ENCODE results near the gene SYNJ1.
"Not testable (repeated sequence)": the region's sequence is repeated elsewhere in the genome, so short reads cannot be mapped to it uniquely, and the experiment has no call there.

The SYNJ1 gene

GRCh38 chr21:32641710-32642698, 85.8 kb downstream of the SYNJ1 start:
- H3K9me3 ChIP-seq (ENCODE audit: control insufficient read depth, low read length), result no peaks in the 10 kb centered on the region
- no peak for DNase-seq
- H3K27ac ChIP-seq (ENCODE audit: insufficient read depth, low read length, poor library complexity, severe bottlenecking), result no peak overlapping the region
- no peaks in the 10 kb centered on the region for H3K4me1 ChIP-seq (ENCODE audit: control insufficient read depth, insufficient read depth, low read length, poor library complexity, severe bottlenecking)
- H3K27me3 ChIP-seq (replicated peaks; ENCODE audit: control insufficient read depth, insufficient read depth, low read length, poor library complexity, severe bottlenecking), result no peaks in the 10 kb centered on the region
- peaks cover 65% of the 10 kb centered on the region for H3K36me3 ChIP-seq (ENCODE audit: control insufficient read depth, insufficient read depth, low read length)
- H3K4me3 ChIP-seq (ENCODE audit: insufficient read depth, low read depth, low read length, poor library complexity, severe bottlenecking), result no peak overlapping the region

- peaks cover 4% of the 10 kb centered on the region for H3K4me1 ChIP-seq (ENCODE audit: control insufficient read depth, insufficient read depth, low read length, poor library complexity, severe bottlenecking)
- no peak for DNase-seq
- H3K9me3 ChIP-seq (ENCODE audit: control insufficient read depth, low read length), result no peaks in the 10 kb centered on the region
- no peaks in the 10 kb centered on the region for H3K27me3 ChIP-seq (replicated peaks; ENCODE audit: control insufficient read depth, insufficient read depth, low read length, poor library complexity, severe bottlenecking)
- H3K36me3 ChIP-seq (ENCODE audit: control insufficient read depth, insufficient read depth, low read length), result peaks cover 14% of the 10 kb centered on the region
- no peak overlapping the region for H3K4me3 ChIP-seq (ENCODE audit: insufficient read depth, low read depth, low read length, poor library complexity, severe bottlenecking)
- no peak overlapping the region for H3K27ac ChIP-seq (ENCODE audit: insufficient read depth, low read length, poor library complexity, severe bottlenecking)
Measured at GRCh38 chr21:32626621-32627196, 101.1 kb downstream of the SYNJ1 start.

- not testable (repeated sequence) for H3K9me3 ChIP-seq (ENCODE audit: control insufficient read depth, low read length); H3K4me1 ChIP-seq (ENCODE audit: control insufficient read depth, insufficient read depth, low read length, poor library complexity, severe bottlenecking); DNase-seq; H3K27me3 ChIP-seq (replicated peaks; ENCODE audit: control insufficient read depth, insufficient read depth, low read length, poor library complexity, severe bottlenecking); H3K36me3 ChIP-seq (ENCODE audit: control insufficient read depth, insufficient read depth, low read length); H3K27ac ChIP-seq (ENCODE audit: insufficient read depth, low read length, poor library complexity, severe bottlenecking); H3K4me3 ChIP-seq (ENCODE audit: insufficient read depth, low read depth, low read length, poor library complexity, severe bottlenecking)
Measured at GRCh38 chr21:32618218-32618617, 109.6 kb downstream of the SYNJ1 start.

GRCh38 chr21:32613436-32614043, 114.3 kb downstream of the SYNJ1 start:
- H3K4me3 ChIP-seq (ENCODE audit: insufficient read depth, low read depth, low read length, poor library complexity, severe bottlenecking), result peak overlapping the region; percentile 87
- H3K9me3 ChIP-seq (ENCODE audit: control insufficient read depth, low read length), result no peaks in the 10 kb centered on the region
- H3K27me3 ChIP-seq (replicated peaks; ENCODE audit: control insufficient read depth, insufficient read depth, low read length, poor library complexity, severe bottlenecking), result no peaks in the 10 kb centered on the region
- H3K4me1 ChIP-seq (ENCODE audit: control insufficient read depth, insufficient read depth, low read length, poor library complexity, severe bottlenecking), result peaks cover 3% of the 10 kb centered on the region
- DNase-seq, result no peak
- peak overlapping the region; percentile 92 for H3K27ac ChIP-seq (ENCODE audit: insufficient read depth, low read length, poor library complexity, severe bottlenecking)
- peaks cover 6% of the 10 kb centered on the region for H3K36me3 ChIP-seq (ENCODE audit: control insufficient read depth, insufficient read depth, low read length)

GRCh38 chr21:32612999-32613337, 114.8 kb downstream of the SYNJ1 start:
- Histone ChIP-seq H3K4me1 (ENCODE audit: control insufficient read depth, insufficient read depth, low read length, poor library complexity, severe bottlenecking) (peaks cover 3% of the 10 kb centered on the region), H3K27ac (ENCODE audit: insufficient read depth, low read length, poor library complexity, severe bottlenecking) (peak overlapping the region; percentile 92), H3K27me3 (replicated peaks; ENCODE audit: control insufficient read depth, insufficient read depth, low read length, poor library complexity, severe bottlenecking) (no peaks in the 10 kb centered on the region), H3K4me3 (ENCODE audit: insufficient read depth, low read depth, low read length, poor library complexity, severe bottlenecking) (peak overlapping the region; percentile 87), H3K36me3 (ENCODE audit: control insufficient read depth, insufficient read depth, low read length) (peaks cover 9% of the 10 kb centered on the region), H3K9me3 (ENCODE audit: control insufficient read depth, low read length) (no peaks in the 10 kb centered on the region)
- DNase-seq, result no peak

- H3K9me3 ChIP-seq (ENCODE audit: control insufficient read depth, low read length), result no peaks in the 10 kb centered on the region
- no peaks in the 10 kb centered on the region for H3K27me3 ChIP-seq (replicated peaks; ENCODE audit: control insufficient read depth, insufficient read depth, low read length, poor library complexity, severe bottlenecking)
- H3K36me3 ChIP-seq (ENCODE audit: control insufficient read depth, insufficient read depth, low read length), result peaks cover 12% of the 10 kb centered on the region
- peak; percentile 88 to 89 (median 88) for DNase-seq
- H3K4me1 ChIP-seq (ENCODE audit: control insufficient read depth, insufficient read depth, low read length, poor library complexity, severe bottlenecking), result peaks cover 3% of the 10 kb centered on the region
- peak within 1 kb of the TSS; percentile 92 for H3K27ac ChIP-seq (ENCODE audit: insufficient read depth, low read length, poor library complexity, severe bottlenecking)
- peak within 1 kb of the TSS; percentile 87 for H3K4me3 ChIP-seq (ENCODE audit: insufficient read depth, low read depth, low read length, poor library complexity, severe bottlenecking)
Measured at GRCh38 chr21:32612075-32612998, 115.5 kb downstream of the SYNJ1 start, which contains the start of gene CFAP298. CFAP298 (minus strand) TSS chr21:32612377; CDS start chr21:32612243, 134 bp downstream.

- Histone ChIP-seq H3K36me3 (ENCODE audit: control insufficient read depth, insufficient read depth, low read length) (peaks cover 18% of the 10 kb centered on the region), H3K27me3 (replicated peaks; ENCODE audit: control insufficient read depth, insufficient read depth, low read length, poor library complexity, severe bottlenecking) (no peaks in the 10 kb centered on the region), H3K4me3 (ENCODE audit: insufficient read depth, low read depth, low read length, poor library complexity, severe bottlenecking) (peak overlapping the region; percentile 87), H3K4me1 (ENCODE audit: control insufficient read depth, insufficient read depth, low read length, poor library complexity, severe bottlenecking) (peaks cover 3% of the 10 kb centered on the region), H3K9me3 (ENCODE audit: control insufficient read depth, low read length) (no peaks in the 10 kb centered on the region), H3K27ac (ENCODE audit: insufficient read depth, low read length, poor library complexity, severe bottlenecking) (peak overlapping the region; percentile 92)
- DNase-seq, result peak in 1 of 3 donors; percentile 9
Measured at GRCh38 chr21:32611471-32611997, 116.3 kb downstream of the SYNJ1 start.

- H3K27ac ChIP-seq (ENCODE audit: insufficient read depth, low read length, poor library complexity, severe bottlenecking); DNase-seq; H3K4me1 ChIP-seq (ENCODE audit: control insufficient read depth, insufficient read depth, low read length, poor library complexity, severe bottlenecking); H3K9me3 ChIP-seq (ENCODE audit: control insufficient read depth, low read length); H3K27me3 ChIP-seq (replicated peaks; ENCODE audit: control insufficient read depth, insufficient read depth, low read length, poor library complexity, severe bottlenecking); H3K4me3 ChIP-seq (ENCODE audit: insufficient read depth, low read depth, low read length, poor library complexity, severe bottlenecking): not testable (repeated sequence)
- H3K36me3 ChIP-seq (ENCODE audit: control insufficient read depth, insufficient read depth, low read length), result peaks cover 24% of the 10 kb centered on the region
Measured at GRCh38 chr21:32610940-32611339, 116.9 kb downstream of the SYNJ1 start.

- Histone ChIP-seq H3K36me3 (ENCODE audit: control insufficient read depth, insufficient read depth, low read length) (peaks cover 43% of the 10 kb centered on the region), H3K4me1 (ENCODE audit: control insufficient read depth, insufficient read depth, low read length, poor library complexity, severe bottlenecking) (peaks cover 3% of the 10 kb centered on the region), H3K9me3 (ENCODE audit: control insufficient read depth, low read length) (no peaks in the 10 kb centered on the region), H3K4me3 (ENCODE audit: insufficient read depth, low read depth, low read length, poor library complexity, severe bottlenecking) (no peak overlapping the region), H3K27ac (ENCODE audit: insufficient read depth, low read length, poor library complexity, severe bottlenecking) (no peak overlapping the region), H3K27me3 (replicated peaks; ENCODE audit: control insufficient read depth, insufficient read depth, low read length, poor library complexity, severe bottlenecking) (no peaks in the 10 kb centered on the region)
- no peak for DNase-seq
Measured at GRCh38 chr21:32608851-32609250, 119.0 kb downstream of the SYNJ1 start.
